Muscle layer of colon (tissue), 2 donors: ENCODE results near the gene JPH2.

Source experiments
- H3K27ac ChIP-seq: one replicate; pipeline ENCODE4 v1.7.0; 2013; ENCODE audit warnings: low read depth, mild to moderate bottlenecking, low read length, moderate library complexity
- H3K27me3 ChIP-seq, 2 donors: one replicate each; pipeline ENCODE4 v1.7.0; 2013; ENCODE audit warnings: low read length in 2 of 2, mild to moderate bottlenecking in 2 of 2; ENCODE audit not compliant: insufficient read depth in 2 of 2, control insufficient read depth in 1 of 2
- H3K36me3 ChIP-seq: one replicate; pipeline ENCODE4 v1.7.0; 2013; ENCODE audit warnings: mild to moderate bottlenecking, low read length; ENCODE audit not compliant: insufficient read depth
- H3K4me1 ChIP-seq: one replicate; pipeline ENCODE4 v1.7.0; 2013; ENCODE audit warnings: mild to moderate bottlenecking, low read length; ENCODE audit not compliant: insufficient read depth
- H3K4me3 ChIP-seq, 2 donors: one replicate each; pipeline ENCODE4 v1.7.0; 2013; ENCODE audit warnings: low read length in 2 of 2, low read depth in 1 of 2, mild to moderate bottlenecking in 1 of 2, moderate library complexity in 1 of 2
- H3K9ac ChIP-seq: one replicate; pipeline ENCODE4 v1.7.0; 2013; ENCODE audit warnings: low read length
- H3K9me3 ChIP-seq: one replicate; pipeline ENCODE4 v1.7.0; 2013; ENCODE audit warnings: mild to moderate bottlenecking, low read length
- donor health status: abdominal sarcoma.
- donor health status: Adenocarcinoma of cecum.

Gene JPH2

DNA sequence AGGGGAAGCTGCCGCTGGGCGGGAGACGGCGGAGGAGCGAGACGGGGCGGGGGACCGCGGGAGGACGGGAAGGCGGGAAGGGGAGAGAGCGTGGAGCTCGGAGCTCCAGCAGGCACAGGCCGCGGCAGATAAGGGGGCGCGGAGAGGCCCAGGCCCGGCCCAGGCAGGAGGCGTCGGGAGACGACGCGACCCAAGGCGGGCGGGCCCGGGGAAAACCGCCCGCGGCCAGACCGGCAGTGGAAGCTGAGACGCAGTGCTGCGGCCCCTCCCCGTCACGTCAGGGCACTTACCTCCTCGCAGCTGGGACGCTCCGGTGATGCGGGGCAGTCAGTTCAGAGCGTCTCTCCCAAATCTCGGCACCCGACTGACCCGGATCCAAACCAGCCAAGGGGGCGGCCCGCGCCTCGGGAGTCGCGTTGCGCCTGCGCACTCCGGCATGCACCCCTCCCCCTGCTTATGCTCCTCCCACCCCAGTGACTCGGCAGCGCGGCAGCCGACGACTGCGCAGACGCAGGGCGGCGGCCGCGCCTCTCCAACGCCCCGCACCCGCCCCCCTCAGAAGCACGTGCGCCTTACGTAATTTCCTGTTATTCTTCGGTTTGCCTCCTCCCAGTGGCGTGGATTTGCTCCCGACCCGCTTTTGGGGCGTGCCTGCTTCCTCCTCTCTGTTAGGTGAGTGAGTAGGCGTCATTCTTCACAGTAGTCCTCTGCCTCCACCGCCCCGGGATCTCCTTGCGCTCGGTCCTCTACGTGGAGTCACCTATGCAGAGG is 23.6 kb upstream of the JPH2 start, which contains the start of gene OSER1:
Gene OSER1, minus strand, starts transcription at position 366 of the 771 bp plus-strand sequence. CDS start 3,814 bp downstream, outside the sequence.
- Histone ChIP-seq H3K36me3 (no peaks in the 10 kb centered on the region), H3K9me3 (no peaks in the 10 kb centered on the region), H3K27me3 (no peaks in the 10 kb centered on the region), H3K27ac (peak within 1 kb of the TSS; percentile 98), H3K4me1 (peaks cover 34% of the 10 kb centered on the region), H3K9ac (peak within 1 kb of the TSS; percentile 72), H3K4me3 (peak within 1 kb of the TSS; percentile 84 to 96)

GRCh38 chr20:44209686-44210405 is 22.9 kb upstream of the JPH2 start:
- Histone ChIP-seq H3K9ac (peak overlapping the region; percentile 72), H3K4me3 (peak overlapping the region; percentile 84 to 96), H3K4me1 (peaks cover 34% of the 10 kb centered on the region), H3K36me3 (peaks cover 2% of the 10 kb centered on the region), H3K27ac (peak overlapping the region; percentile 98), H3K9me3 (no peaks in the 10 kb centered on the region), H3K27me3 (no peaks in the 10 kb centered on the region)

DNA sequence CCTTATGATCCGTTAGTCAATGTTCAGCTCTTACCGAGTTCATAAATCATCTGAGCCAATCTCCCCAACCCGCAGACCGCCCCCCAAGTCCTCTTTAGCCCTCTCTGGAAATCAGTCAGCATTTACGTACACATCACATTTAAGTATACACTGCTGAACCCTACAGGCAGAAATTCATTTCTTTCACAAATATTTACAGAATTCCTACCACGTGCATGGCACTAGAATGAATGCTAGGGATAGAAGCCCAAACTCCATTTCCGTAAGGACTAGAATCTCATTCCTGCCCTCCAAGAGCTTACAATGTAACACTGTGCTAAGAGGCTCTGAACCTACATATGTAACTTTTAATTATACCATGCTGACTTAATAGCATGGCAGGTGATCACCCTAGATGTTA is 21.8 kb upstream of the JPH2 start:
- peaks cover 7% of the 10 kb centered on the region for H3K36me3 ChIP-seq
- peak overlapping the region in 1 of 2 donors; percentile 84 for H3K4me3 ChIP-seq
- H3K27me3 ChIP-seq = no peaks in the 10 kb centered on the region
- peak overlapping the region; percentile 72 for H3K9ac ChIP-seq
- no peak overlapping the region for H3K27ac ChIP-seq
- H3K9me3 ChIP-seq = no peaks in the 10 kb centered on the region
- peaks cover 38% of the 10 kb centered on the region for H3K4me1 ChIP-seq

GRCh38 chr20:44208165-44208564 is 21.2 kb upstream of the JPH2 start:
- Histone ChIP-seq H3K27ac (no peak overlapping the region), H3K4me1 (peaks cover 44% of the 10 kb centered on the region), H3K9me3 (no peaks in the 10 kb centered on the region), H3K27me3 (no peaks in the 10 kb centered on the region), H3K9ac (no peak overlapping the region), H3K4me3 (peak overlapping the region in 1 of 2 donors; percentile 84), H3K36me3 (peaks cover 7% of the 10 kb centered on the region)

DNA sequence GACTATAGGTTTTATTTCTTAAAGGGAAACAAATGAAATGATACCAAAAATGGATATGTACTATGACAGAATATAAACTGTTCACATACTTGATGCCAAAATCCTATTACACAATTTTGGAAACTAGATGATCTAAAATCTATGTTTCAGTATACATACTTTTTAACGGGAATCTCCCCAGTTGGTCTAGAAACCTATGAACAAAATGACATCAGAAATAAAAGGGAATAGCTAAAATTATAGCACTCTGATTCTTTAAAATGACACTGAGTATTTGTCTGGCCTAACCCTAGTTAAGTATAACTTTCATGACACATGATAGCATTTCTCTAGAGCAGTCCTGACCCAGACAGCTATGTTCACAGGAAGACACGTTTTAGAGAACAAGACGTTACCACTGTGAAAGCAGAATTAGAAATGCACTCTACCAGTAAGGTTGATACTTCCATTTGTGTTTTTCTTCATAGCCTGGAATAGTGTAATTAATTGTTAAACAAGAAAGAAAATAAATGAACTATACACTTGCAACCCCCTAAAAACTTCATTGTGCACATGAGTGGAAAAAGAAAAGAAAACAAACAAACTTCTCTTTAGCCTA is 20.2 kb upstream of the JPH2 start:
- Histone ChIP-seq H3K4me1 (peaks cover 50% of the 10 kb centered on the region), H3K27me3 (no peaks in the 10 kb centered on the region), H3K9me3 (no peaks in the 10 kb centered on the region), H3K27ac (no peak overlapping the region), H3K4me3 (no peak overlapping the region), H3K36me3 (peaks cover 9% of the 10 kb centered on the region), H3K9ac (no peak overlapping the region)

- H3K4me3 ChIP-seq = no peak overlapping the region
- no peaks in the 10 kb centered on the region for H3K9me3 ChIP-seq
- peaks cover 20% of the 10 kb centered on the region for H3K36me3 ChIP-seq
- H3K27me3 ChIP-seq = no peaks in the 10 kb centered on the region
- H3K9ac ChIP-seq = no peak overlapping the region
- H3K4me1 ChIP-seq = peaks cover 42% of the 10 kb centered on the region
- no peak overlapping the region for H3K27ac ChIP-seq
Observed at GRCh38 chr20:44206132-44206531, 19.1 kb upstream of the JPH2 start.

DNA sequence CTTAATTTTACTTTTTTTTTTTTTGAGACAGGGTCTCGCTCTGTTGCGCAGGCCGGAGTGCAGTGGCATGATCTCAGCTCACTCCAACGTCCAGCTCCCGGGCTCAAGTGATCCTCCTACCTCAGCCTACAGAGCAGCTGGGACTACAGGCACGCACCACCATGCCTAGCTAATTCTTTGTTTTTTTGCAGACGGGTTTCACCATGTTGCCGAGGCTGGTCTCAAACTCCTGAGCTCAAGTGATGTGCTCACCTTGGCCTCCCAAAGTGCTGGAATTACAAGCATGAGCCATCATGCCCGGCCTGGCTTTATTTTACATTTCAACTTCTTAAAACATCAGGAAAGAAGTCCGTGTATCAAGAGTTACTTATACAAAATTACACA is 17.8 kb upstream of the JPH2 start:
- Histone ChIP-seq H3K27ac (no peak overlapping the region), H3K9ac (no peak overlapping the region), H3K27me3 (no peaks in the 10 kb centered on the region), H3K4me1 (peaks cover 42% of the 10 kb centered on the region), H3K4me3 (no peak overlapping the region), H3K36me3 (peaks cover 30% of the 10 kb centered on the region), H3K9me3 (no peaks in the 10 kb centered on the region)

DNA sequence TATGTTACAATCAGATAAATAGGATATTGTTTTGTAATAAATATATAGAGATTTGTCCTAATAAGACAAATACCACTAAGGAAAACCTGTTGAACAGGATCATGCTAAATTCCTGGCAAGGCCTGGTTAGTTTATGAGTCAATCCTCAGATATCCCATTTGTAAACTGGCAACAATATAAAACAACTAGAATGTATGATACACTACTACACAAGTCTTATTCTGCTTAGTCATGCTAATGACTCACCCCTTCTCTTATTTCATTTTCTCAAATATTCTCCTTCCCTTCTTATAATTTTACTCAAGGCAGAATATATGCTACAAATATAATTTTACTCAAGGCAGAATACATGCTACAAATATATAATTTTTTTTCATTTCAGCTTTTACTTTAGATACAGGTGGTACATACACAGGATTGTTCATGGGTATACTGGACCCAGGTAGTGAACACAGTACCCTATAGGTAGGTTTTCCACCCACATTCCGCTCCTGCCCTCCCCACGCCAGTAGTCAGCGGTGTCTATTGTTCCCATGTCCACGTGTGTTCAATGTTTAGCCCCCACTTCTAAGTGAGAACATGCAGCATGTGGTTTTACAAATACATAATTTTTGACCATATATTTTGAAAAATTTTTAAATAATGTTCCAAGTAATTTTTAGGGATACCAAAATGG is 17.3 kb upstream of the JPH2 start:
- peaks cover 38% of the 10 kb centered on the region for H3K4me1 ChIP-seq
- peak overlapping the region; percentile 52 for H3K27ac ChIP-seq
- H3K4me3 ChIP-seq = no peak overlapping the region
- H3K27me3 ChIP-seq = no peaks in the 10 kb centered on the region
- H3K9me3 ChIP-seq = no peaks in the 10 kb centered on the region
- no peak overlapping the region for H3K9ac ChIP-seq
- H3K36me3 ChIP-seq = peaks cover 35% of the 10 kb centered on the region

DNA sequence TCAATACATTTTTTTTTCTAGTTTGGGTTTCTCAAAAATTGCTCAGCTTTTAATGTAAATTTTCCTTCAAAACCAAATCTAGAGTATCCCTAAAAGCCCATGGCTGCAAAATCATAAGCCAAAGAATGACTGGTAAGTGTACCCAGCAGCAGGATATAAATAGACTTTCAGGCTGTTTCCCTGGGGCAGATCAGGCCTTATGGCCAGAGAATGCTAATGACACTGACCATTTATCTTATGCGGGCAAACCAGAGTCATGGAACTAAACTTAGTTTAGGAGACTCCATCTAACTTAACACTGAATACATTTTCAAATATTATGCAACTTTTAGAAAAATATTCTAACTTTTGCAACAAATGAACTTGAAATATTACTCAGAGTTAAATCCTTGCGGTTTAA is 16.2 kb upstream of the JPH2 start:
- H3K36me3 ChIP-seq = peaks cover 41% of the 10 kb centered on the region
- H3K4me1 ChIP-seq = peaks cover 27% of the 10 kb centered on the region
- no peak overlapping the region for H3K27ac ChIP-seq
- H3K9ac ChIP-seq = no peak overlapping the region
- H3K27me3 ChIP-seq = no peaks in the 10 kb centered on the region
- H3K9me3 ChIP-seq = no peaks in the 10 kb centered on the region
- no peak overlapping the region for H3K4me3 ChIP-seq

- Histone ChIP-seq H3K36me3 (peaks cover 62% of the 10 kb centered on the region), H3K4me1 (peaks cover 18% of the 10 kb centered on the region), H3K9me3 (no peaks in the 10 kb centered on the region)
Observed at GRCh38 chr20:44200983-44201382, 14.0 kb upstream of the JPH2 start.

GRCh38 chr20:44200371-44200770 is 13.4 kb upstream of the JPH2 start:
- Histone ChIP-seq H3K4me3 (no peak overlapping the region), H3K27me3 (no peaks in the 10 kb centered on the region), H3K4me1 (peaks cover 18% of the 10 kb centered on the region), H3K27ac (no peak overlapping the region), H3K9me3 (no peaks in the 10 kb centered on the region), H3K36me3 (peaks cover 63% of the 10 kb centered on the region), H3K9ac (no peak overlapping the region)

More at GRCh38 chr20:44200983-44201382, 14.0 kb upstream of the JPH2 start:
- Histone ChIP-seq H3K27me3 (no peaks in the 10 kb centered on the region), H3K9ac (no peak overlapping the region), H3K27ac (no peak overlapping the region), H3K4me3 (no peak overlapping the region)
